ENCODE results near the gene RPS6KA5.

Gene RPS6KA5

GRCh38 chr14:91015435-91015834 is 45.0 kb downstream of the RPS6KA5 start:
- no peak for TF ChIP-seq POLR2A (IDR thresholded peaks at IDR 0.05; ENCODE audit: low read depth, low read length)
- TF ChIP-seq PAX5 (IDR thresholded peaks at IDR 0.05; ENCODE audit: insufficient read depth, low read length, severe bottlenecking), result no peak
- TF ChIP-seq POLR2AphosphoS5 (IDR thresholded peaks at IDR 0.05; ENCODE audit: low read depth, low read length), result no peak
- TF ChIP-seq SPI1 (IDR thresholded peaks at IDR 0.05; ENCODE audit: low read depth, low read length), result no peak
- no peak for TF ChIP-seq TAF1 (IDR thresholded peaks at IDR 0.05; ENCODE audit: low read depth, low read length)
- no peak for TF ChIP-seq POU2F2 (IDR thresholded peaks at IDR 0.05; ENCODE audit: low read depth, low read length)
- DNase-seq (ENCODE audit: insufficient read length, low spot score) (no peak), FAIRE-seq (no peak)

- FAIRE-seq, result no peak
- 0 out of 2 replicates have a peak, but pooled peaks have one; percentile 11 for TF ChIP-seq SPI1 (IDR thresholded peaks at IDR 0.05; ENCODE audit: low read depth, low read length)
- no peak for TF ChIP-seq PAX5 (IDR thresholded peaks at IDR 0.05; ENCODE audit: insufficient read depth, low read length, severe bottlenecking)
- TF ChIP-seq POLR2A (IDR thresholded peaks at IDR 0.05; ENCODE audit: low read depth, low read length), result no peak
- no peak for DNase-seq (ENCODE audit: insufficient read length, low spot score)
Measured at GRCh38 chr14:91012045-91012444, 48.4 kb downstream of the RPS6KA5 start.

- no peak for TF ChIP-seq TAF1 (IDR thresholded peaks at IDR 0.05; ENCODE audit: low read depth, low read length)
- no peak for TF ChIP-seq POLR2AphosphoS5 (IDR thresholded peaks at IDR 0.05; ENCODE audit: low read depth, low read length)
- no peak for TF ChIP-seq SPI1 (IDR thresholded peaks at IDR 0.05; ENCODE audit: low read depth, low read length)
- no peak for TF ChIP-seq PAX5 (IDR thresholded peaks at IDR 0.05; ENCODE audit: insufficient read depth, low read length, severe bottlenecking)
- TF ChIP-seq POLR2A (IDR thresholded peaks at IDR 0.05; ENCODE audit: low read depth, low read length), result no peak
- TF ChIP-seq POU2F2 (IDR thresholded peaks at IDR 0.05; ENCODE audit: low read depth, low read length), result no peak
- no peak for FAIRE-seq
- DNase-seq (ENCODE audit: insufficient read length, low spot score), result no peak
Measured at GRCh38 chr14:91010153-91010533, 50.3 kb downstream of the RPS6KA5 start.

- DNase-seq (ENCODE audit: insufficient read length, low spot score) (peak; percentile 25), FAIRE-seq (peak; percentile 93)
- TF ChIP-seq PAX5 (IDR thresholded peaks at IDR 0.05; ENCODE audit: insufficient read depth, low read length, severe bottlenecking), result no peak
- TF ChIP-seq SPI1 (IDR thresholded peaks at IDR 0.05; ENCODE audit: low read depth, low read length), result peak; percentile 92
Measured at GRCh38 chr14:91009501-91010152, 50.8 kb downstream of the RPS6KA5 start.

- TF ChIP-seq POLR2AphosphoS5 (IDR thresholded peaks at IDR 0.05; ENCODE audit: low read depth, low read length) (no peak), SPI1 (IDR thresholded peaks at IDR 0.05; ENCODE audit: low read depth, low read length) (no peak), POU2F2 (IDR thresholded peaks at IDR 0.05; ENCODE audit: low read depth, low read length) (no peak), TAF1 (IDR thresholded peaks at IDR 0.05; ENCODE audit: low read depth, low read length) (no peak), POLR2A (IDR thresholded peaks at IDR 0.05; ENCODE audit: low read depth, low read length) (no peak)
- FAIRE-seq (peak; percentile 79), DNase-seq (ENCODE audit: insufficient read length, low spot score) (no peak)
Measured at GRCh38 chr14:91008759-91009409, 51.6 kb downstream of the RPS6KA5 start.

GRCh38 chr14:91005716-91006115 is 54.7 kb downstream of the RPS6KA5 start:
- DNase-seq (ENCODE audit: insufficient read length, low spot score) (no peak), FAIRE-seq (no peak)
- no peak for TF ChIP-seq PAX5 (IDR thresholded peaks at IDR 0.05; ENCODE audit: insufficient read depth, low read length, severe bottlenecking)
- no peak for TF ChIP-seq POLR2A (IDR thresholded peaks at IDR 0.05; ENCODE audit: low read depth, low read length)
- no peak for TF ChIP-seq SPI1 (IDR thresholded peaks at IDR 0.05; ENCODE audit: low read depth, low read length)
- TF ChIP-seq POLR2AphosphoS5 (IDR thresholded peaks at IDR 0.05; ENCODE audit: low read depth, low read length), result no peak
- no peak for TF ChIP-seq TAF1 (IDR thresholded peaks at IDR 0.05; ENCODE audit: low read depth, low read length)
- TF ChIP-seq POU2F2 (IDR thresholded peaks at IDR 0.05; ENCODE audit: low read depth, low read length), result no peak

GRCh38 chr14:91004987-91005386 is 55.5 kb downstream of the RPS6KA5 start:
- DNase-seq (ENCODE audit: insufficient read length, low spot score), result no peak
- no peak for TF ChIP-seq PAX5 (IDR thresholded peaks at IDR 0.05; ENCODE audit: insufficient read depth, low read length, severe bottlenecking)
- no peak for TF ChIP-seq POLR2A (IDR thresholded peaks at IDR 0.05; ENCODE audit: low read depth, low read length)
- TF ChIP-seq SPI1 (IDR thresholded peaks at IDR 0.05; ENCODE audit: low read depth, low read length), result no peak
- no peak for TF ChIP-seq POU2F2 (IDR thresholded peaks at IDR 0.05; ENCODE audit: low read depth, low read length)
- TF ChIP-seq TAF1 (IDR thresholded peaks at IDR 0.05; ENCODE audit: low read depth, low read length), result no peak
- no peak for TF ChIP-seq POLR2AphosphoS5 (IDR thresholded peaks at IDR 0.05; ENCODE audit: low read depth, low read length)
- FAIRE-seq, result no peak

- FAIRE-seq, result no peak
- DNase-seq (ENCODE audit: insufficient read length, low spot score), result no peak
- TF ChIP-seq SPI1 (IDR thresholded peaks at IDR 0.05; ENCODE audit: low read depth, low read length), result no peak
- no peak for TF ChIP-seq POLR2AphosphoS5 (IDR thresholded peaks at IDR 0.05; ENCODE audit: low read depth, low read length)
- no peak for TF ChIP-seq POLR2A (IDR thresholded peaks at IDR 0.05; ENCODE audit: low read depth, low read length)
- TF ChIP-seq TAF1 (IDR thresholded peaks at IDR 0.05; ENCODE audit: low read depth, low read length), result no peak
- TF ChIP-seq PAX5 (IDR thresholded peaks at IDR 0.05; ENCODE audit: insufficient read depth, low read length, severe bottlenecking), result no peak
- no peak for TF ChIP-seq POU2F2 (IDR thresholded peaks at IDR 0.05; ENCODE audit: low read depth, low read length)
Measured at GRCh38 chr14:90999299-90999698, 61.1 kb downstream of the RPS6KA5 start.

GRCh38 chr14:90996967-90997366 is 63.5 kb downstream of the RPS6KA5 start:
- no peak for DNase-seq (ENCODE audit: insufficient read length, low spot score)
- FAIRE-seq, result no peak
- TF ChIP-seq TAF1 (IDR thresholded peaks at IDR 0.05; ENCODE audit: low read depth, low read length) (no peak), POU2F2 (IDR thresholded peaks at IDR 0.05; ENCODE audit: low read depth, low read length) (no peak), SPI1 (IDR thresholded peaks at IDR 0.05; ENCODE audit: low read depth, low read length) (no peak), POLR2A (IDR thresholded peaks at IDR 0.05; ENCODE audit: low read depth, low read length) (no peak), POLR2AphosphoS5 (IDR thresholded peaks at IDR 0.05; ENCODE audit: low read depth, low read length) (no peak), PAX5 (IDR thresholded peaks at IDR 0.05; ENCODE audit: insufficient read depth, low read length, severe bottlenecking) (no peak)

GRCh38 chr14:90995785-90996184 is 64.7 kb downstream of the RPS6KA5 start:
- no peak for FAIRE-seq
- DNase-seq (ENCODE audit: insufficient read length, low spot score), result no peak
- TF ChIP-seq PAX5 (IDR thresholded peaks at IDR 0.05; ENCODE audit: insufficient read depth, low read length, severe bottlenecking) (no peak), POU2F2 (IDR thresholded peaks at IDR 0.05; ENCODE audit: low read depth, low read length) (no peak), POLR2AphosphoS5 (IDR thresholded peaks at IDR 0.05; ENCODE audit: low read depth, low read length) (no peak), POLR2A (IDR thresholded peaks at IDR 0.05; ENCODE audit: low read depth, low read length) (no peak), TAF1 (IDR thresholded peaks at IDR 0.05; ENCODE audit: low read depth, low read length) (no peak), SPI1 (IDR thresholded peaks at IDR 0.05; ENCODE audit: low read depth, low read length) (no peak)
